Measurements from ENCODE around the gene CHAMP1. TPM values are rescaled to one million over a fixed set of nuclear protein-coding genes. Genes with fewer than 3 reads are reported as not detected.

Gene CHAMP1
- polyA plus RNA-seq, 6 donors from 2014 or later, result 5.6 to 26.3 (median 17.7) TPM

Other genes starting within 250 kb of the CHAMP1 start
- 10 to 100 TPM; 17.1 to 41.9 (median 28.8) TPM for gene RASA3, start 181.9 kb upstream of the CHAMP1 start, polyA plus RNA-seq (ENCODE audit: low read depth in 6 of 6)
- gene CFAP97D2, start 135.2 kb upstream of the CHAMP1 start, polyA plus RNA-seq (ENCODE audit: low read depth in 6 of 6), result not detected
- 10 to 100 TPM; 21.4 to 29.9 (median 24.5) TPM for gene CDC16, start 79.6 kb upstream of the CHAMP1 start, polyA plus RNA-seq (ENCODE audit: low read depth in 6 of 6)
- gene UPF3A, start 32.9 kb upstream of the CHAMP1 start, polyA plus RNA-seq (ENCODE audit: low read depth in 6 of 6), result 10 to 100 TPM; 17.0 to 26.8 (median 23.0) TPM

All from naive B cell (primary cell).